Stimulated activated CD8-positive, alpha-beta memory T cell treated with anti-CD3 and anti-CD28 coated beads, Interleukin-4, amount 100 ng/mL, for 4 hours (primary cell): ENCODE results near the gene RTN4RL2.

Source experiments
- DNase-seq, 2 donors: peaks; one replicate each; pipeline ENCODE4 v3.0.0-alpha.2; 2020; ENCODE audit warnings: low read depth in 2 of 2, low spot score in 1 of 2

RTN4RL2 gene

DNA sequence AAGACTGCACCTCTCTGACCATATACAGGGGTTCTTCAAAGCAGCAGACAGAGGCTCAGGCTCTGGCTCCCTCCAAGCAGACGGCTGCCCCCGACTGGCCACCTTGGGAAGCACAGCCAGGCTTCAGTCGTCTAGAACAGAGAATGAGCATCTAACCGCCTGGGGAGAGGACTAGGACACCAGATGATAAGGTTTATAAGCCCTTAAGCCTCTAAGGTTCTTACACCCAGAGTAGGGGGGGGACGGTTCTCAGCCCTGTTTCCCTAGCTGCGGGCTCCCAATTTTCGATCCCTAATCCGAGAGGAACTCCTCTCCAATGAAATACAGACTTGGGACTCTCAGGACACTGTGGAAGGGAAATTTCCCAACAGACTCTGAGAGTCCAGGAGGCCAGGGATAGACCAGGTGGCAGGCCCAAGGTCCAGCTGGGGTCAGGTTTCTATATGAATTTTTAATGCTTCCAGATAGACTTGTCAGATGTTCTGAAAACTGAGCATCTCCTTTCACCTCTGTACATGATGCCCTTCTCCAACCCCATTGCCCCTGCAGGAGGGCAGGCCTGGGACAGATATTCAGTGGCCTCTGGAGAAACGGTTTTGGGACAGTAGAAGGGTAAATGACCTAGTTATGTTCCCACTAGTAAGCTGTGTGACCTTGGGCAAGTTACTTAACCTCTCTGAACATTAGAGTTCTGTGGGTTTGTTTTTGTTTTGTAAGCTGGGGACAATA, 20.2 kb downstream of the RTN4RL2 start:
- peak; percentile 35 to 49 for DNase-seq

DNA sequence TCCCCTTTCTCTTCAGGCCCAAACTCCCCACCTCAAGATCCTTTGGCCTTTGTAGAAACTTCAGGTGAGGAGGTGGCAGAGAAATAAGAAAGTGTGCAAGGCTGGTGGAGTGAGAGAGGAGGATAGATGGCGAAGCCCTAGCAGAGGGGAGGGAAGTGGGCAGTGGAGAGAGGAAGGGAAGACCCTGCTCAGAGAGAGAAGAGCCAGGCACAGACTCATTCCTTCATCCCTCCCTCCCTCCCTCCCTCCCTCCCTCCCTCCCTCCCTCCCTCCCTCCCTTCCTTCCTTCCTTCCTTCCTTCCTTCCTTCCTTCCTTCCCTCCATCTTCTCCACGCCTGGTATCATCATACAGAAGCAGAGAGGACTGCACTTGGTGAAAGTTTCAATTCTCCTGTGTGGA, 21.0 kb downstream of the RTN4RL2 start:
- no peak for DNase-seq

DNA sequence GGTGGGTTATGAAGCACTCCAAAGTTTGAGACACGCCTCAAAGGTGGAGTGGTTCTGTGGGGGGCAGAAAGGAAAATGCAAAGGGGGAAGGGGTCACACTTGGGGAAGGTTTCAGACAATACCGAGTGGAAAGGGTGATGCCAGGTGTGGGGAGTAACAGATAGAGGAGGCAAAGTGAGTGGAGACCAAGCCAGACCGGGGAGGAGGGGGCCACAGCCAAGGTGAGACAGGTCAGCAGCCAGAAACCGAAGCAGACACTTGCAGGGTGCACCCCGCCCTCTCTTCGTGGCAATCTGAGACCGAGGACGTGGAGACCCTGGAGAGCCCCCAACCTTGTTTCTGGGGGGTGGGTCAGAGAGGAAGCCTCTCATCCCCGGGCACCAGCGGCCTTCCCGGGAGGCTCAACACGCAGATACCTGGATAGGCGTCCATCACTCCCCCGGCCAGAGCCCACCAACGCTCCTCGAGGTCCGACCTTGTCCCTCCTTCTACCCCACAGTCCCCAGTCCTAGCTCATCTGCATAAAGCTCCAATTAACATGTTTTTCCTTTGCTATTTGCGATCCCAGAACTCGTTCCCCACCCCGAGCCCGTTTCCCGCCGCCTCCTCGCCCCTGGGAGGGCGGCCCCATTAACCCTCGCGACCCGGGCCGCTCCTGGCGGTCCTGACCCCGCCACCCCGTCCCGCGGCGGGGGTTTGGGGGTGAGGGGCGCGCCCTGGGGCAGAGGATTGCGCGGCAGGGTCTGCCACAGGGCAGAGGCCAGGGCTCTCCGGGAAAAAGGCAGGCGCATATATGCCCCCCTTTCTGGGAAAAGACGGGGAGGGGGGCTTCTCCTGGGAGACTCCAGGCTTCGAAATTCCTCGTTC, 21.8 kb downstream of the RTN4RL2 start:
- no peak for DNase-seq

GRCh38 chr11:57482782-57483561, 22.6 kb downstream of the RTN4RL2 start:
- DNase-seq: peak; percentile 48 to 51

- DNase-seq: no peak
Measured at GRCh38 chr11:57483562-57483918, 23.2 kb downstream of the RTN4RL2 start.

DNA sequence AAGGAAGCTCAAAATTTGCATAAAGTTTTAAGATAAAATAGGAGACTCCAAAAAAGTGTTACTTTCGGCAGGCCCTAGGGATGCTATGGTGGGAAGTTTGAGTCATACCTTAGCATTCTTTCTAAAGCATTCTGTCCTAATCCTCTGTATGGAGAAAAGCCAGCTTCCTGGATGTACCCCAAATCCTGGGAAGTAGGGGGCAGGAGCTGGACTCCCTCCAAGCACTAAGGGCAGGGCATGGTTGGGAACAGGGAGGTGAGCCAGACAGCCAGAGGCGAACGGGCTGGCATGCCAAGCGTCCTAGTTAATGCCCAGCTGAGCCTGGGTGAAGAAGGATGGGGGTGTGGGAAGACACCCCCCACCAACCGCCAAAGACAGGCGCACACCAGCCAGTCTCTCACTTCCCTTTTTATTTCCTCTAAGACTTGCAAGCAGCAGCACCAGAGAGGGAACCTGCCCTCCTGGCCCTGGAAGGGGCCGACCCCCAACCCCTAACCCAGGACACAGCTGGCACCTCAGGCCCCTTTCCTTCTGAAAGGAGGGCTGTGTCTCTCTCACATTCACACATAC, 23.9 kb downstream of the RTN4RL2 start:
- no peak for DNase-seq

DNA sequence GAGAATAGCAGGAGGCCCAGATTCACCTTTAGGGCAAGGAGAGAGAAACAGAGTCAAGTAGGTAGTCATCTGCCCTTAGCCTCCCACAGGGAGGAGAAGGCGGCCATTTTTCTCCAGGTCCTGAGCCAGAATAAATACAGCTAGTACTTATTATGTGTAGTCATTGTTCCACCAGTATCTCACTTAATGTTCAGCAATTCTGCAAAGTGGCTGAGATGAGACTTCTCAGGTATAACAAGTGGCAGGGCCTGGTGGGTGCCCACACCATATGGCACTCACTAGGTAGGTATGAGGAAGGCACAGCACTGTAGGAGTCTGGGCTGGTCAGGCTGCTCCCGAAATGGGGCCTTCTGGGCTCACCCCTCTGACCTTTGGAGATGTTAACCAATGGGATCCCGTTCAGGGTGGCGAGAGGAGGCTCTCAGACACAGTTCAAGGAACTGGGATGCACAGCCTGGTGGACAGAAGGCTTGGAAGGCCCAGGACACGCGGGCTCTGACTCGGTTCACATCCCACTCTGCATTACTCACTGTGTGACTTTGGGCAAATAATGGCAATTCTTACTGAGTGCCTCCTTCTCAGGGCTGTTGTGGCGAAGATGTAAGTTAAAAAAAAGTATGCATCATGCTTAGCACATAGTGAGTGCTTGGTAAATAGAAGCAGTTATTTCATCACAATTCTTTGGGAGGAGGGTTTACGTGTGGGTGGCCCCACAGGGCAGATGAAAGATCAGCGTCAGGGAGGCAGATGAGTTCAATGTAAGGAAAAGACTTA, 25.1 kb downstream of the RTN4RL2 start:
- no peak for DNase-seq

- DNase-seq: no peak
Measured at GRCh38 chr11:57487021-57487778, 26.9 kb downstream of the RTN4RL2 start.

GRCh38 chr11:57487920-57488659, 27.8 kb downstream of the RTN4RL2 start:
- DNase-seq: no peak

DNA sequence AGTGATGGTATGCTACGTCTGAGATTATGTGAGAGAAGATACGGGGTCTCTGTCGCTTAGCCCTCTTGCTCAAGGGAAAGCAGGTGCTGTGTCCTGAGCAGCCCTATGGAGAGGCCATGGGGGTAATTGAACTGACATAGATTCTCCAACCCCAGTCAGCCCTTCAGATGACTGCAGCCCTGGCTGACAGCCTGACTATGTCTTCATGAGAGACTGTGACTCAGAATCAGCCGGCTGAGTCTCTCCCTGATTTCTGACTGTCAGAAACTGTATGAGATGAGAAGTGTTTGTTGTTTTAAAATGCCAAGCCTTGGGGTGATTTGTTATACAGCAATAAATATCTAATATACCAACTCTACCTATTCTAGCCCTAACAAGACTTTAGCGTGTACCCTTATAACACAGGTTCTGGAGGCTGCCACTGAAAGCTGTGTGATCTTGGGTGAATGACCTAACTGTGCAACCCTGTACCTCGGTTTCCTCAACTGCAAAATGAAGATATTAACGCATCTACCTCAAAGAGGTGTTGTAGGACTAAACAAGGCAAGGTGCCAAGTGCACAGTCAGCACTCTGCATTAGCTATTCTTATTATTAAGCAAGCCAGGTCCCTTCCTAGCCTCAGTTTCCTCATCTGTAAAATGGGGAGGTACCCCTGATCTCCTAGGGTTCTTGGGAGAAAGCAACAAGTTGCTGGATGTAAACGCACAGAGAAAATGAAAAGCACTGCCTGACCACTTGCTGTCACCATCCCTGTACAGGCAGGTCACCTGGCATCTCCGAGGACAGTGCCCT, 30.3 kb downstream of the RTN4RL2 start:
- DNase-seq: no peak

GRCh38 chr11:57491371-57492061, 31.2 kb downstream of the RTN4RL2 start:
- DNase-seq: no peak

DNA sequence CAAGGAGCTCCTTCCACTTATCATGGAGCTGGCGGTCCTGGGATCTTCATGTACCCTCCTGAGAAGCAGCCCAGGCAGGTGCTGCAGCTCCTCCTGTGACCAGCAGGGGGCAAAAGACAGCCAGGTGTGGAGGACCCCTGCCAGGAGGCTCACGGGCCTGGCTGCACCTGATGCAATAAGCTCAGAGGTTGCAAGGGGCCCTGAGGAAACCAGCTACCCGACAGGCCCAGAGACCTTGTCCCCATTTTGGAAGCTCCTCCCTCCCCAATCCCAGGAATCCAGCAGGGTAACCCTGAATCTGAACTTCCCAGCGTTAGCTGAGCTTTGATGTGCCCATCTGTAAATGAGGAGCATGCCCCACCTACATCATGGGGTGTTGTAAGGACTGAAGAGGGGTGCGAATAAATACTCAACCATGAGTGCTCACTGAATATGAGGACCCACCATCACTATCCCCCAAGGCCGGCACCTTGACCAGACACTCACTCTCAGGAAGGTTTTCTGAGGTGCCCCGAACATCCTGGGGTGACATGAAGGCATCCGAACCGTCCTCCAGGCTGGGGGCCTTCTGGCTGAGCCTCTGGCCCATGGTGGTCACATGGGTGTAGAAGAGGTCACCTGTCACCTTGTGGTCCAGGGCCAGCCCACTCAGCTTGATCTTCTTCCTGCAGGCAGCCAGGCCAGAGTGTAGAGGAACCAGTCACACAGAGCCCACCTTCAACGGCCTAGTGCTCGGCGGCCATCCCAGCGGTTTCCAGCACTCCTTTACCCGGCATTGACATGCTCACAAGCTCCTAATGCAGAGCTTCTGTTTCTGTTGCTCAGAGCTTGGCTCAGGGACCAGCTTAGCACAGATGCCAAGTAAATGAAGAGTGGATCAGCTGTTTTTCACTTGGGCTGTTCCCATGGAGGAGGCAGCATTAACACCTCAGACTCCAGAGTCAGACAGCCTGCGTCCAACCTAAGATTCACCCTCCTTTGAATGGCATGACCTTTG, 33.5 kb downstream of the RTN4RL2 start:
- DNase-seq: peak; percentile 64 to 69

- no peak for DNase-seq
Measured at GRCh38 chr11:57496109-57496820, 35.9 kb downstream of the RTN4RL2 start.

- DNase-seq: no peak
Measured at GRCh38 chr11:57497303-57498247, 37.2 kb downstream of the RTN4RL2 start.

DNA sequence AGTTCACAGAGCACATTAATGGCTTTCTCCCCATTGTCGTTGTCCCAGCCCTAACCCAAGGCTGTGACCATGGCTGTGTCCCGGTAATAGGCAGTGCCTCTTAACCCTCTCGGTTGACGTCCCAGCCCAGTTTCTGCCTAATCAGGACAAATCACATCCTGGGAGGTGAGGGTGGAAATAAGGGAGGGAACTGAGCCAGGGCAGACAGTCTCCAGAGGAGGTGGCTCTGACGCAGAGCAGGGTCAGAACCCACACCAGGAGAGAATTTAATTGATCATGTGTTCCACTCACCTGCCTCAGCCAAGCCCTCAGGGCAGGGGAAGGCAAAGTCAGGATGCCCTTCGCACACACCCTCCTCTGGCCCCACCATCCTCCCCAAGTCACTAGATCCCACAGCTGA, 38.2 kb downstream of the RTN4RL2 start:
- DNase-seq: no peak
